DOHH2 (cell line): ENCODE measurements around the gene GPSM1.

Source experiments
- H3F3A ChIP-seq: fragments of 200-600 bp; sonication (generic), shearing (Covaris generic); 2 replicates; pipeline ENCODE4 v1.6.0; 2016; ENCODE audit warnings: antibody characterized with exemption, mild to moderate bottlenecking; ENCODE audit not compliant: control insufficient read depth, insufficient read depth
- H3K27ac ChIP-seq: fragments of 200-600 bp; sonication (generic); 2 replicates; pipeline ENCODE4 v1.5.1; 2014; ENCODE audit warnings: low read depth, mild to moderate bottlenecking, low read length, moderate library complexity
- H3K27me3 ChIP-seq: fragments of 200-600 bp; sonication (generic); 2 replicates; pipeline ENCODE4 v1.6.1; 2014; ENCODE audit warnings: mild to moderate bottlenecking, low read length, mixed read lengths; ENCODE audit not compliant: control insufficient read depth
- H3K36me3 ChIP-seq: fragments of 200-600 bp; sonication (generic); 2 replicates; pipeline ENCODE4 v1.6.1; 2014; ENCODE audit warnings: mild to moderate bottlenecking, low read length, moderate library complexity, mixed read lengths; ENCODE audit not compliant: control insufficient read depth
- H3K4me1 ChIP-seq: fragments of 200-600 bp; sonication (generic); 2 replicates; pipeline ENCODE4 v1.6.1; 2014; ENCODE audit warnings: mild to moderate bottlenecking, low read length, mixed read lengths; ENCODE audit not compliant: control insufficient read depth
- H3K4me2 ChIP-seq: fragments of 200-600 bp; sonication (generic); 2 replicates; pipeline ENCODE4 v1.6.0; 2014; ENCODE audit warnings: mild to moderate bottlenecking, low read length, moderate library complexity
- H3K4me3 ChIP-seq: fragments of 200-600 bp; sonication (generic); 2 replicates; pipeline ENCODE4 v1.5.1; 2014; ENCODE audit warnings: mild to moderate bottlenecking, low read length, mixed read lengths
- H3K79me2 ChIP-seq: fragments of 200-600 bp; sonication (generic); 2 replicates; pipeline ENCODE4 v1.6.1; 2014; ENCODE audit warnings: mild to moderate bottlenecking, low read length, mixed read lengths; ENCODE audit not compliant: control insufficient read depth
- H3K9me2 ChIP-seq: fragments of 200-600 bp; sonication (generic); replicated peaks from 2 replicates; pipeline ENCODE4 v1.6.1; 2014; ENCODE audit warnings: mild to moderate bottlenecking, low read length, mixed read lengths; ENCODE audit not compliant: control insufficient read depth
- H3K9me3 ChIP-seq: fragments of 200-600 bp; sonication (generic); 2 replicates; pipeline ENCODE4 v1.6.1; 2014; ENCODE audit warnings: antibody characterized with exemption, low read length, mixed read lengths; ENCODE audit not compliant: control insufficient read depth, insufficient read depth
- H4K20me1 ChIP-seq: fragments of 200-600 bp; sonication (generic); 2 replicates; pipeline ENCODE4 v1.6.0; 2014; ENCODE audit warnings: low read depth, mild to moderate bottlenecking, antibody characterized with exemption, low read length, moderate library complexity; ENCODE audit not compliant: control insufficient read depth, insufficient read depth
- CTCF ChIP-seq: fragments of 200-600 bp; sonication (generic); IDR thresholded peaks from one replicate; pipeline ENCODE4 v1.5.1; 2014; ENCODE audit warnings: antibody characterized with exemption, mild to moderate bottlenecking, low read depth, low read length; ENCODE audit not compliant: poor library complexity, severe bottlenecking
- EZH2phosphoT487 ChIP-seq: fragments of 200-600 bp; sonication (generic); IDR thresholded peaks from 2 replicates; pipeline ENCODE4 v1.6.1; 2017; ENCODE audit warnings: borderline replicate concordance, mild to moderate bottlenecking, antibody characterized with exemption, low read length, moderate library complexity, mixed read lengths

The GPSM1 gene

GRCh38 chr9:136336156-136336870 lies 9.0 kb downstream of the GPSM1 start:
- no peak for TF ChIP-seq CTCF
- no peak for TF ChIP-seq EZH2phosphoT487
- Histone ChIP-seq H3F3A (no peaks in the 10 kb centered on the region), H3K9me3 (no peaks in the 10 kb centered on the region), H3K36me3 (no peaks in the 10 kb centered on the region), H3K27me3 (no peaks in the 10 kb centered on the region), H3K79me2 (no peaks in the 10 kb centered on the region), H3K4me2 (no peak overlapping the region), H3K27ac (no peak overlapping the region), H3K9me2 (no peaks in the 10 kb centered on the region), H4K20me1 (no peaks in the 10 kb centered on the region), H3K4me3 (no peak overlapping the region), H3K4me1 (no peaks in the 10 kb centered on the region)

- Histone ChIP-seq H3K4me1 (no peaks in the 10 kb centered on the region), H3K9me3 (no peaks in the 10 kb centered on the region), H3F3A (no peaks in the 10 kb centered on the region), H3K79me2 (no peaks in the 10 kb centered on the region), H3K27me3 (no peaks in the 10 kb centered on the region), H3K4me2 (no peak overlapping the region), H4K20me1 (no peaks in the 10 kb centered on the region), H3K27ac (no peak overlapping the region), H3K4me3 (no peak overlapping the region), H3K9me2 (no peaks in the 10 kb centered on the region), H3K36me3 (no peaks in the 10 kb centered on the region)
- no peak for TF ChIP-seq EZH2phosphoT487
- no peak for TF ChIP-seq CTCF
Observed at GRCh38 chr9:136336881-136337280, 9.5 kb downstream of the GPSM1 start.

GRCh38 chr9:136337416-136338395 lies 10.4 kb downstream of the GPSM1 start:
- Histone ChIP-seq H3F3A (no peaks in the 10 kb centered on the region), H3K27ac (no peak overlapping the region), H4K20me1 (no peaks in the 10 kb centered on the region), H3K9me3 (no peaks in the 10 kb centered on the region), H3K4me1 (peaks cover 4% of the 10 kb centered on the region; the same call in 1 of the 2 replicates), H3K27me3 (no peaks in the 10 kb centered on the region), H3K4me3 (no peak overlapping the region), H3K79me2 (no peaks in the 10 kb centered on the region), H3K9me2 (no peaks in the 10 kb centered on the region), H3K4me2 (no peak overlapping the region), H3K36me3 (no peaks in the 10 kb centered on the region)
- no peak for TF ChIP-seq CTCF
- TF ChIP-seq EZH2phosphoT487, result no peak
